Neural progenitor cell (in vitro differentiated cells): ENCODE results near the gene TMPRSS4.

ENCODE experiments used
- CTCF ChIP-seq: fragments of 200-600 bp; sonication (generic); IDR thresholded peaks from 2 replicates; pipeline ENCODE4 v1.5.1; 2017; ENCODE audit warnings: antibody characterized with exemption, mild to moderate bottlenecking
- EZH2 ChIP-seq: fragments of 200-600 bp; sonication (generic); IDR thresholded peaks from 2 replicates; pipeline ENCODE4 v1.6.1; 2017; ENCODE audit warnings: antibody characterized with exemption, mild to moderate bottlenecking, moderate library complexity
- EZH2phosphoT487 ChIP-seq: fragments of 200-600 bp; sonication (generic); IDR thresholded peaks from 2 replicates; pipeline ENCODE4 v1.6.1; 2017; ENCODE audit warnings: antibody characterized with exemption

GRCh38 chr11:118168751-118169150 is 91.9 kb downstream of the TMPRSS4 start:
- TF ChIP-seq CTCF (no peak), EZH2phosphoT487 (no peak), EZH2 (no peak)
